Cortex of kidney (tissue), 1 donor: ENCODE results near the gene TSHR.
"Not testable (repeated sequence)": the region's sequence is repeated elsewhere in the genome, so short reads cannot be mapped to it uniquely, and the experiment has no call there.

Source experiments
- DNase-seq: peaks from one replicate; lab custom pipeline; 2025; lab: John Stamatoyannopoulos, UW

The TSHR gene

GRCh38 chr14:80996049-80996901, 40.9 kb downstream of the TSHR start:
- DNase-seq, result no peak

GRCh38 chr14:81001447-81001846, 46.0 kb downstream of the TSHR start:
- no peak for DNase-seq

GRCh38 chr14:81004575-81004974, 49.2 kb downstream of the TSHR start:
- DNase-seq, result no peak

GRCh38 chr14:81005540-81006228, 50.3 kb downstream of the TSHR start:
- no peak for DNase-seq

- DNase-seq, result no peak
Observed at GRCh38 chr14:81006266-81006665, 50.8 kb downstream of the TSHR start.

- DNase-seq, result no peak
Observed at GRCh38 chr14:81007131-81007530, 51.7 kb downstream of the TSHR start.

GRCh38 chr14:81009346-81009745, 53.9 kb downstream of the TSHR start:
- no peak for DNase-seq

GRCh38 chr14:81018251-81018650, 62.8 kb downstream of the TSHR start:
- no peak for DNase-seq

- DNase-seq, result no peak
Observed at GRCh38 chr14:81018684-81019083, 63.3 kb downstream of the TSHR start.

- not testable (repeated sequence) for DNase-seq
Observed at GRCh38 chr14:81019113-81019512, 63.7 kb downstream of the TSHR start.

GRCh38 chr14:81023095-81023710, 67.8 kb downstream of the TSHR start:
- DNase-seq, result no peak

- DNase-seq, result no peak
Observed at GRCh38 chr14:81028461-81028860, 73.0 kb downstream of the TSHR start.

GRCh38 chr14:81031488-81031887, 76.1 kb downstream of the TSHR start:
- DNase-seq, result no peak

GRCh38 chr14:81033698-81034240, 78.3 kb downstream of the TSHR start:
- DNase-seq, result no peak

GRCh38 chr14:81042438-81042837, 87.0 kb downstream of the TSHR start:
- DNase-seq, result no peak

- no peak for DNase-seq
Observed at GRCh38 chr14:81051547-81051946, 96.1 kb downstream of the TSHR start.

- not testable (repeated sequence) for DNase-seq
Observed at GRCh38 chr14:81054057-81054456, 98.6 kb downstream of the TSHR start.

GRCh38 chr14:81055971-81056370, 100.5 kb downstream of the TSHR start:
- no peak for DNase-seq

- no peak for DNase-seq
Observed at GRCh38 chr14:81062380-81062779, 107.0 kb downstream of the TSHR start.

GRCh38 chr14:81062816-81063215, 107.4 kb downstream of the TSHR start:
- DNase-seq, result no peak

- DNase-seq, result no peak
Observed at GRCh38 chr14:81066672-81067071, 111.3 kb downstream of the TSHR start.

- DNase-seq, result no peak
Observed at GRCh38 chr14:81067156-81067555, 111.7 kb downstream of the TSHR start.
